ENCODE measurements around the gene BCKDK.
"Not testable (repeated sequence)": the region's sequence is repeated elsewhere in the genome, so short reads cannot be mapped to it uniquely, and the experiment has no call there.

BCKDK gene

GRCh38 chr16:31129568-31130335 lies 21.6 kb downstream of the BCKDK start:
- DNase-seq, result no peak

- no peak for DNase-seq
Measured at GRCh38 chr16:31130336-31130891, 22.2 kb downstream of the BCKDK start.

GRCh38 chr16:31130899-31131298 lies 22.7 kb downstream of the BCKDK start:
- no peak for DNase-seq

- DNase-seq, result no peak
Measured at GRCh38 chr16:31131416-31131815, 23.2 kb downstream of the BCKDK start.

- DNase-seq, result no peak
Measured at GRCh38 chr16:31131841-31132271, 23.7 kb downstream of the BCKDK start.

- DNase-seq, result no peak
Measured at GRCh38 chr16:31132303-31132979, 24.3 kb downstream of the BCKDK start.

GRCh38 chr16:31133046-31133501 lies 24.9 kb downstream of the BCKDK start:
- no peak for DNase-seq

GRCh38 chr16:31134091-31134571 lies 25.9 kb downstream of the BCKDK start:
- no peak for DNase-seq

- no peak for DNase-seq
Measured at GRCh38 chr16:31134625-31135534, 26.7 kb downstream of the BCKDK start.

- DNase-seq, result no peak
Measured at GRCh38 chr16:31135535-31136286, 27.5 kb downstream of the BCKDK start, which contains the start of gene PRSS8. PRSS8 (minus strand) TSS chr16:31135727; CDS start chr16:31135498, 229 bp downstream.

GRCh38 chr16:31136287-31136662 lies 28.1 kb downstream of the BCKDK start:
- DNase-seq, result no peak

- DNase-seq, result not testable (repeated sequence)
Measured at GRCh38 chr16:31136822-31137499, 28.8 kb downstream of the BCKDK start.

GRCh38 chr16:31138621-31139578 lies 30.7 kb downstream of the BCKDK start:
- no peak for DNase-seq

- not testable (repeated sequence) for DNase-seq
Measured at GRCh38 chr16:31141071-31141469, 32.9 kb downstream of the BCKDK start.

- DNase-seq, result no peak
Measured at GRCh38 chr16:31141489-31142108, 33.4 kb downstream of the BCKDK start.

GRCh38 chr16:31142109-31143010 lies 34.2 kb downstream of the BCKDK start:
- peak; percentile 81 for DNase-seq

GRCh38 chr16:31143011-31143693 lies 35.0 kb downstream of the BCKDK start:
- no peak for DNase-seq

GRCh38 chr16:31143694-31144148 lies 35.5 kb downstream of the BCKDK start:
- no peak for DNase-seq

All from NCI-H1417 treated with DMSO at 0.1 percent for 48 hours (cell line).